ENCODE data around the gene MINPP1.

- TF ChIP-seq, protein P1, sequence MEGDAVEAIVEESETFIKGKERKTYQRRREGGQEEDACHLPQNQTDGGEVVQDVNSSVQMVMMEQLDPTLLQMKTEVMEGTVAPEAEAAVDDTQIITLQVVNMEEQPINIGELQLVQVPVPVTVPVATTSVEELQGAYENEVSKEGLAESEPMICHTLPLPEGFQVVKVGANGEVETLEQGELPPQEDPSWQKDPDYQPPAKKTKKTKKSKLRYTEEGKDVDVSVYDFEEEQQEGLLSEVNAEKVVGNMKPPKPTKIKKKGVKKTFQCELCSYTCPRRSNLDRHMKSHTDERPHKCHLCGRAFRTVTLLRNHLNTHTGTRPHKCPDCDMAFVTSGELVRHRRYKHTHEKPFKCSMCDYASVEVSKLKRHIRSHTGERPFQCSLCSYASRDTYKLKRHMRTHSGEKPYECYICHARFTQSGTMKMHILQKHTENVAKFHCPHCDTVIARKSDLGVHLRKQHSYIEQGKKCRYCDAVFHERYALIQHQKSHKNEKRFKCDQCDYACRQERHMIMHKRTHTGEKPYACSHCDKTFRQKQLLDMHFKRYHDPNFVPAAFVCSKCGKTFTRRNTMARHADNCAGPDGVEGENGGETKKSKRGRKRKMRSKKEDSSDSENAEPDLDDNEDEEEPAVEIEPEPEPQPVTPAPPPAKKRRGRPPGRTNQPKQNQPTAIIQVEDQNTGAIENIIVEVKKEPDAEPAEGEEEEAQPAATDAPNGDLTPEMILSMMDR (conservative IDR thresholded peaks at IDR 0.05; ENCODE audit: low read depth, low read length): no peak
- TF ChIP-seq MXI1 (IDR thresholded peaks at IDR 0.05; ENCODE audit: borderline replicate concordance, low read depth, low read length) (no peak), CEBPB (IDR thresholded peaks at IDR 0.05; ENCODE audit: low read depth, low read length) (peak; percentile 81), POLR2A (IDR thresholded peaks at IDR 0.05; ENCODE audit: low read depth, low read length) (no peak), MAZ (IDR thresholded peaks at IDR 0.05; ENCODE audit: borderline replicate concordance, low read depth, low read length) (no peak), BHLHE40 (IDR thresholded peaks at IDR 0.05; ENCODE audit: low read depth, low read length) (no peak), CHD1 (IDR thresholded peaks at IDR 0.05; ENCODE audit: low read depth, low read length) (no peak), ELK1 (IDR thresholded peaks at IDR 0.05; ENCODE audit: borderline replicate concordance, low read depth, low read length) (no peak)
Measured at GRCh38 chr10:87531908-87532622, 27.4 kb downstream of the MINPP1 start.
